Mucosa of gallbladder (tissue), 1 donor: ENCODE results near the gene AMER1. TPM values are rescaled to one million over a fixed set of nuclear protein-coding genes. Genes with fewer than 3 reads are reported as not detected.

ENCODE experiments used
- DNase-seq: peaks from one replicate; pipeline ENCODE4 v3.0.0-alpha.2; 2020; ENCODE audit warnings: low spot score
- total RNA-seq: library from RNA; stranded (reverse); gene quantifications from one replicate; pipeline ENCODE4 v1.2.1, GENCODE V29; 2021
- donor health status: DM: no; HTN: no; CAD: no.

Gene AMER1
- total RNA-seq, 1 donor from 2014 or later: 6.0 TPM

DNA sequence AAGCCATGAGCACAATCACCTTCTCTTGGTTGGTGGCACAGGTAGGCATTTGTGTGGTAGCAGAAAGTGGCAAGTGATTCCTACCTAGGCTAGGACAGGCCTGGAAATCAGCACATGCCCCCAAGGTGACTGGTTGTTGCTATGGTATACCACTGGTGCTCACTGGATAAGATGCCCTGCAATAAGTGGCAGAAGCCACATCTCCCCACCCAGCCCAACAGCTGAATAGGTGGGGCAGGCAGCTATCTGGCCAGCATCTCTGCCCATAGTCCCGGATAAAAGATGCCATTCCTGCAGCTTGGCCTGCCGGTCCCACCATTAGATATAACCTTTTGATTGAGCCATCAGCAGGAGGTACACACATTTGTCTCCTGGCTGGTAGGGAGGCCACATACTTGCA, 21.1 kb downstream of the AMER1 start:
- peak; percentile 2 for DNase-seq

DNA sequence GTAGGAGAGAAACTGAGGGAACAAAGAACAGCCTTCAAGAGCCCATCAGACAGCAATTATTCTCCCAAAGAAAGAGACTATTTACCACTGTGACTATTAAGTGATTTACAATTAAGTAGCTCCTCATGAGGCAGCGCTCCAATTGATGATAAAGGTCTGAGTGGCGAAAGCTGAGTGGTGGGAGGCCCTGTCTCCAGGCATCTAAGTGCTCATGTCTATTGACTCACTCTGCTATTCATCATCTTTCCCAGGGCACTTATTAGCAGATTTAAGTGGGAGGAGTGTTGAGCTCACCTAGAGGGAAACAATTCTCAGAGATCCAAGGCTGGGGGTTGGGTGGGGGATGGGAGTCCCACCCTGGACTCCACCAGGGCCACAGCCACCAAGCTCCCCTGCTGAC, 23.3 kb downstream of the AMER1 start:
- no peak for DNase-seq

DNA sequence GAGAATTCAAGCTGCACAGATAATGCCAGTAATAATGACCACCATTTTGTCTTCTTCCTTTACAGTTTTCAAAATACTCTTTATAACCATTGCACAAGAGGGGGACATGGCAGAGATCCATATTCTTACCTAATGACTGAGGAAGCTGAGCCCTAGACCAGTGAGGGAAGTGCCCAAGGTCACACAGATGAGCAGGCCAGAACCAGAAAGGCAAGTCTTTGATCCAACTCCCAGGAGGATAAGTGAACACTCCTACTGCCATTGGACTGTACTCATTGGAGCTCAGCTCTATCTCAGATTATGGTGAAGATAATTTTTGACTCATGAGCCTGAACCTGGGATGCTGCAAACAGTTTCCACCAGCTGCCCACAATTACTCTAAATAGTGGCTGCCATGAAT, 28.6 kb downstream of the AMER1 start:
- DNase-seq: no peak

DNA sequence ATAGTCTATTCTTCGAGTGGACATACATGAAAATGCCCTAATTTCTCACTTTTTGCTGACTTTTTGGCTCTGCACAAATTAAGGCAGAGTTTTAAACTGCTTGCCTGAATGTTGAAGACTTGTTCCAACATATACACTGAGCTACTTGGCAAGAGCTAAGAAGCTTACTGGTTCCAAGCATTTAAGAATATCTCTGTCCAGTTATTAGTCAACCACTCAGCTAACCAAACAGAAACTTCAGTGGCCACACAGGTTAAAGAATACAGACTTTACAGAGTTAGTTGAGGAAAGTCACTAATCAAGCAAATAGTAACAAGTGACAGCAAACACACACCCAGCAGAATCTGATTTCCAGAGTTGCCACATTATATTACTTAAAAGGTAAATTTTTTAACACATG, 35.5 kb downstream of the AMER1 start:
- DNase-seq: no peak

DNA sequence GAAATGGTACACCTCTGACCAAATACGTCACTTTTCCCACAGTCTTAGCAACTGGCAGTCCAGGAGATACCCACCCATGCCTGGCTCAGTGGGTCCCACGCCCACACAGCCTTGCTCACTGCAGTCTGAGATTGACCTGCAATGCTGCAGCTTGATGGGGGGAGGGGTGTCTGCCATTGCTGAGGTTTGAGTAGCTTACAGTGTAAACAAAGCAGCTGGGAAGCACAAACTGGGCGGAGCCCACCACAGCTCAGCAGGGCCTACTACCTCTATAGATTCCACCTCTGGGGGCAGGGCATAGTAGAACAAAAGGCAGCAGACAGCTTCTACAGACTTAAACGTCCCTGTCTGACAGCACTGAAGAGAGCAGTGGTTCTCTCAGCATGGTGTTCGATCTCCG, 52.7 kb downstream of the AMER1 start:
- DNase-seq: no peak

DNA sequence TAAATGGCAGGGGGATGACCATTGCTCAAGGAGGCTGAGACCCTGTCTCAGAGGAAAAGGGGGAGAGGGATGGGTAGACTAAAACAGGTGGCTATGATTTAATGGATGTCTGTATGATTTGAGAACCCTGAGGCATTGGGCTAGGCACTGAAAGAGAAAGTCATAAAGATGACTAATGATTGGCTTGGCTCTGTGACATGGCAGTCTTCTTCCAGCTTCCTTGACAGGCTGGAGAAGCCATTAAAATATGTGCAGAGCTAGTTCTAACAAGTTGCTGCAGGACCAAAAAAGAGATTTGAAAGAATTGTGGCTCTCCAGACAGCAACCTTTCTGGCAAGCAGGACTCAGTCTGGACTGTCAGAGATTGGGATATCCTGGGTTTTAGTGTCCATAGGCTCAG, 53.6 kb downstream of the AMER1 start:
- DNase-seq: no peak

DNA sequence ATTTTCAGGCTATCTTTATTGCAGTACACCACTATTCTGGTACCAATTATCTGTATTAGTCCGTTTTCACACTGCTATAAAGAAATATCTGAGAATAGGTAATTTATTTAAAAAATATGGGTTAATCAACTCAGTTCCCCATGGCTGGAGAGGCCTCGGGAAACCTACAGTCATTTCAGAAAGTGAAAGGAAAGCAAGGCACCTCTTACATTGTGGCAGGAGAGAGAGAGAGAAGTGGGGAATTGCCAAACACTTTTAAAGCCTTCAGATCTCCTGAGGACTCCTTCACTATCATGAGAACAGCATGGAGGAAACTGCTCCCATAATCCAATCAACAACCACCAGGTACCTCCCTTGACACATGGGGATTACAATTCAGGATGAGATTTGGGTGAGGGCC, 54.7 kb downstream of the AMER1 start:
- DNase-seq: no peak

Other genes starting within 250 kb of the AMER1 start
- gene ASB12, start 24.9 kb upstream of the AMER1 start, total RNA-seq: 0.14 TPM
- gene MTMR8, start 189.7 kb upstream of the AMER1 start, total RNA-seq: 3.4 TPM